Heart left ventricle (tissue), 16 donors: ENCODE measurements around the gene CNN2. TPM values are rescaled to one million over a fixed set of nuclear protein-coding genes. Genes with fewer than 3 reads are reported as not detected.

Source experiments
- ATAC-seq, 4 donors: fragments of 200-7000 bp; cut with Tn5 transposase; one replicate each; pipeline ENCODE4 v1.9.1; 2020 to 2022; ENCODE audit warnings: moderate library complexity in 4 of 4, mild to moderate bottlenecking in 3 of 4, moderate number of reproducible peaks in 1 of 4
- DNase-seq, 5 donors: peaks; one replicate each; pipeline ENCODE4 v3.0.0-alpha.2; 2020
- H3K27ac ChIP-seq, 12 donors: fragments of 200-600 bp; sonication (generic) in 4 of 12; one replicate each; pipeline versions ENCODE4 v1.5.0 to v1.8.0; 2016 to 2022; ENCODE audit warnings: mild to moderate bottlenecking in 2 of 12
- H3K27me3 ChIP-seq, 9 donors: fragments of 200-600 bp; sonication (generic) in 2 of 9; one replicate each; pipeline versions ENCODE4 v1.5.1 to v1.8.0; 2016 to 2022; ENCODE audit warnings: mild to moderate bottlenecking in 3 of 9
- H3K36me3 ChIP-seq, 9 donors: fragments of 200-600 bp; sonication (generic) in 2 of 9; one replicate each; pipeline versions ENCODE4 v1.5.0 to v1.8.0; 2018 to 2022; ENCODE audit warnings: mild to moderate bottlenecking in 2 of 9
- H3K4me1 ChIP-seq, 12 donors: fragments of 200-600 bp; sonication (generic) in 4 of 12; one replicate each; pipeline versions ENCODE4 v1.5.0 to v1.8.0; 2016 to 2022; ENCODE audit warnings: mild to moderate bottlenecking in 3 of 12
- H3K4me3 ChIP-seq, 12 donors: fragments of 200-600 bp; sonication (generic) in 4 of 12; one replicate each; pipeline versions ENCODE4 v1.5.0 to v1.8.0; 2017 to 2022; ENCODE audit warnings: mild to moderate bottlenecking in 9 of 12, moderate library complexity in 4 of 12
- H3K9me3 ChIP-seq, 12 donors: fragments of 200-600 bp; sonication (generic) in 4 of 12; one replicate each; pipeline versions ENCODE4 v1.5.0 to v1.8.0; 2016 to 2022; ENCODE audit warnings: mild to moderate bottlenecking in 1 of 12
- CTCF ChIP-seq, 12 donors: fragments of 200-600 bp; sonication (generic) in 4 of 12; IDR thresholded peaks; one replicate each; pipeline versions ENCODE4 v1.5.0 to v1.8.0; 2018 to 2022; ENCODE audit warnings: antibody characterized with exemption in 12 of 12, mild to moderate bottlenecking in 5 of 12
- POLR2A ChIP-seq, 2 donors: fragments of 450-650 bp; IDR thresholded peaks; one replicate each; pipeline ENCODE4 v1.6.1; 2017; ENCODE audit warnings: antibody characterized with exemption in 2 of 2, mild to moderate bottlenecking in 2 of 2, moderate library complexity in 2 of 2
- WGBS, 4 donors: extraction: QIAGEN DNeasy Blood & Tissue Kit in 2 of 4; methylation state at CpG; one replicate each; pipeline versions ENCODE4 v1.1.5 to v1.1.7; 2013 to 2018; 5-methylcytosine and 5-hydroxymethylcytosine counted together
- intact Hi-C, 10 donors: fragments of 100-400 bp; cut with DNase I; formaldehyde crosslinking; loops; one replicate each; pipeline versions ENCODE4 v1.11.1 to v1.14.2; 2022
- polyA plus RNA-seq, 2 donors: library from polyadenylated mRNA; stranded (reverse); fragments of 200-250 nt; gene quantifications; one replicate each; pipeline ENCODE4 v1.2.3, GENCODE V29; 2013
- total RNA-seq, 9 donors: library from RNA; depleted of rRNA in 2 of 9; stranded (reverse); fragments of >200 nt in 2 of 9; fragmentation: NEBNext Ultra II Directional in 3 of 9; extraction: Animal tissue kit (Norgen Biotek cat#: 25700) in 3 of 9; gene quantifications; one replicate each; pipeline versions ENCODE4 v1.1.0 to v1.2.4, GENCODE V29; 2016 to 2023
- donor health status: ischemic (EF 13 %, LVEDD 7.1; RV severe dilation, severe dysfunction).
- donor health status: healthy with polysubstance abuse.
- donor health status: DM: no; HTN: yes; CAD: no.
- donor health status: DM: no; HTN: no; CAD: no.
- donor health status: ischemic (EF 25% LVEDD 6.9; RV normal size, moderate dysfunction).
- donor health status: ischemic (EF 25% LVEDD 5.7; RV mildly dilated, moderate dysfunction).
- donor health status: healthy.
- donor health status: DM: yes; HTN: yes; CAD: no.
- donor health status: ischemic (EF 35%, LVEDD 5.7; RV mildly dilated, moderate dysfunction).
- donor health status: nonischemic (EF 11% LVEDD 7.7; RV severe dilation, severe dysfunction).
- donor health status: DM: yes; HTN: yes; CAD: no.
- donor health status: PGD.
- donor health status: ischemic (EF 29% LVEDD 5.4; RV normal size, mild dysfunction).
- donor health status: nonischemic (EF 23%, LVEDD 6.1; RV moderate dilation, normal function).

The CNN2 gene
- total and polyA plus RNA-seq, 11 donors: 26.2 to 98.5 (median 58.2) TPM

GRCh38 chr19:980133-980998 is 46.0 kb upstream of the CNN2 start:
- intact Hi-C loops: loop anchor here in 9 of 10 donors (5.0 to 10.0 kb wide), 6 partner anchors 113 to 213 kb away; partner anchors contain the start of gene CFD (in 2 of the 9)
- ATAC-seq: no peak
- 32 to 35% (median 33%) methylated on average over 22 to 32 of the region's 32 CpGs for WGBS, 4 donors
- Histone ChIP-seq H3K4me3 (no peak overlapping the region), H3K4me1 (peaks cover 3 to 36% (median 19%) of the 10 kb centered on the region in 12 donors), H3K36me3 (no peaks in the 10 kb centered on the region), H3K27ac (no peak overlapping the region), H3K9me3 (no peaks in the 10 kb centered on the region), H3K27me3 (no peaks in the 10 kb centered on the region)
- no peak for DNase-seq
- TF ChIP-seq POLR2A (IDR thresholded peaks at IDR 0.05) (no peak), CTCF (IDR thresholded peaks at IDR 0.05) (no peak)

- Histone ChIP-seq H3K4me3 (peak overlapping the region in 10 of 12 donors; percentile 26 to 52 (median 42)), H3K4me1 (peaks cover 3 to 38% (median 19%) of the 10 kb centered on the region in 12 donors), H3K27ac (peak overlapping the region in 7 of 12 donors; percentile 17 to 92 (median 36)), H3K9me3 (no peaks in the 10 kb centered on the region), H3K36me3 (peaks cover 0 to 19% (median 8%) of the 10 kb centered on the region in 9 donors), H3K27me3 (no peaks in the 10 kb centered on the region)
- intact Hi-C loops: loop anchor here (1.0 to 10.0 kb wide), 13 partner anchors 57 to 215 kb away; partner anchors contain the start of gene CFD (in 2 of the 10)
- TF ChIP-seq POLR2A (IDR thresholded peaks at IDR 0.05) (no peak), CTCF (IDR thresholded peaks at IDR 0.05) (peak; percentile 73 to 98 (median 96))
- DNase-seq: peak; percentile 64 to 89 (median 76)
- WGBS, 4 donors: 1 to 2% (median 1%) methylated on average over 28 to 46 of the region's 46 CpGs
- peak; percentile 45 to 83 (median 79) for ATAC-seq
Observed at GRCh38 chr19:982567-983170, 43.7 kb upstream of the CNN2 start.

DNA sequence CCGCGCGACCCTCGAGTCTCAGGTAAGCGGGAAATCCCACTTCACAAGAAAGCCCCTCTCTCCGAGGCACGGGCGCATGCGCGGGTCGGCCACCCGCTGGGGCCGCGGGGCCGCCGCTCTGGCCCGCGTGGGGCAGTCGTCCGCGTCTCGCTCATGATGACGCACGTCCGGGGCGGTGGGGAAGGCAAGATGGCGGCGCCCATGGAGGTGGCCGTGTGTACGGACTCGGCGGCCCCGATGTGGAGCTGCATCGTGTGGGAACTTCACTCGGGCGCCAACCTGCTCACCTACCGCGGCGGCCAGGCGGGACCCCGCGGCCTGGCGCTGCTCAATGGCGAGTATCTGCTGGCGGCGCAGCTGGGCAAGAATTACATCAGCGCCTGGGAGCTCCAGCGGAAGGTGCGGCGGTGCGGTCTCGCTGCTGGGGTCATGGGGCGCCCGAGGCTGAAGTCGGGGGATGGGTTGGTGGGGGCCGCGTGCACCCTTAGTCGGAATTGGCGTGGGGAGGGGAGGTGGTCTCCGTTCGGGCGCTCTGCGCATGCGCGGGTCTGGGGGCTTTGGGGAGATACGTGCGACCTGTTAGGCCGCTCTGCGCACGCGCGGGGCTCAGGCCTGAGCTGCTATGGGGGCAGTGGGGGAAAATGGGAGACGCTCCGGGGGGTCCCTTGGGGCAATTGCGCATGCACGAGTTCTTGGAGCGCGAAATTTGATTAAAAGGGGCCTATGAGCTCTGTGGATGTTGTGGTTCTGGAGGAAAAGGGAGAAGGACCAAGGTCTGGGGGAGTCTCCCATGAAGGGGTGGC is 42.0 kb upstream of the CNN2 start, which contains the start of gene WDR18:
Gene WDR18 (plus strand): TSS at position 181 of the 803 bp plus-strand sequence. CDS start 9 bp downstream, at position 190.
- intact Hi-C loops: loop anchor here in 9 of 10 donors (1.0 to 10.0 kb wide), 8 partner anchors 36 to 217 kb away; partner anchors contain the start of genes CFD (in 2 of the 9), RNU6-2 (in 1 of the 9) and TMEM259 (in 1 of the 9)
- Histone ChIP-seq H3K27ac (peak within 1 kb of the TSS; percentile 67 to 92 (median 86)), H3K27me3 (no peaks in the 10 kb centered on the region), H3K36me3 (peaks cover 0 to 29% (median 10%) of the 10 kb centered on the region in 9 donors), H3K9me3 (no peaks in the 10 kb centered on the region), H3K4me3 (peak within 1 kb of the TSS; percentile 80 to 100 (median 91)), H3K4me1 (peaks cover 3 to 38% (median 19%) of the 10 kb centered on the region in 12 donors)
- peak; percentile 94 to 97 (median 94) for DNase-seq
- ATAC-seq: peak; percentile 87 to 97 (median 96)
- 0 to 1% (median 1%) methylated on average over 23 to 78 of the region's 78 CpGs for WGBS, 4 donors
- TF ChIP-seq POLR2A (IDR thresholded peaks at IDR 0.05) (peak in 1 of 2 donors; percentile 57), CTCF (IDR thresholded peaks at IDR 0.05) (peak in 8 of 12 donors; percentile 11 to 50 (median 34))
